ENCODE measurements around the gene ARHGAP12.

DNA sequence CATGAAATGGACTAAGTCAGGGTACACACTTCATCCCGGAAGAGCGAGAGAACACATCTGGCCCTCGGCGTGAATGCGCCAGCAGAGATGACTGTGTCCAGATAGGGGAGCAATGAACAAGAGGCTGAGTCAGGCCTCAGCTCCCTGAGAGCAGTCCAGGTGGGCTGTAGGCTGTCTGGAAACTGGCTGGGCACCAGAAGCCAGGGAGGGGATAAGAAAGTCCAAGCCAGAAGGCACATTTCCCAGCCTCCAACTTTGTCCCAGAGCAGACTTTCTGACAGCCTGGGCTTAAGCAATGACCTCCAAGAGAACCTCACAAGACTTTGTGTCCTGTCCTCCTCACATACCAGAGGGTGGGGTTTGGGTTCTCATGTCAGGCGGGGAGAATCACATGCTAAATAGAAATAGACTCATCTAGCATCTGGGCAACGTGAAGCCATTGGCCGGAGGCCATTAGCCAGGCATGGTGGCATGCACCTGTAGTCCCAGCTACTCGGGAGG, 157.2 kb downstream of the ARHGAP12 start:
- TF ChIP-seq, protein P1, sequence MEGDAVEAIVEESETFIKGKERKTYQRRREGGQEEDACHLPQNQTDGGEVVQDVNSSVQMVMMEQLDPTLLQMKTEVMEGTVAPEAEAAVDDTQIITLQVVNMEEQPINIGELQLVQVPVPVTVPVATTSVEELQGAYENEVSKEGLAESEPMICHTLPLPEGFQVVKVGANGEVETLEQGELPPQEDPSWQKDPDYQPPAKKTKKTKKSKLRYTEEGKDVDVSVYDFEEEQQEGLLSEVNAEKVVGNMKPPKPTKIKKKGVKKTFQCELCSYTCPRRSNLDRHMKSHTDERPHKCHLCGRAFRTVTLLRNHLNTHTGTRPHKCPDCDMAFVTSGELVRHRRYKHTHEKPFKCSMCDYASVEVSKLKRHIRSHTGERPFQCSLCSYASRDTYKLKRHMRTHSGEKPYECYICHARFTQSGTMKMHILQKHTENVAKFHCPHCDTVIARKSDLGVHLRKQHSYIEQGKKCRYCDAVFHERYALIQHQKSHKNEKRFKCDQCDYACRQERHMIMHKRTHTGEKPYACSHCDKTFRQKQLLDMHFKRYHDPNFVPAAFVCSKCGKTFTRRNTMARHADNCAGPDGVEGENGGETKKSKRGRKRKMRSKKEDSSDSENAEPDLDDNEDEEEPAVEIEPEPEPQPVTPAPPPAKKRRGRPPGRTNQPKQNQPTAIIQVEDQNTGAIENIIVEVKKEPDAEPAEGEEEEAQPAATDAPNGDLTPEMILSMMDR (tag by site-specific recombination; IDR thresholded peaks at IDR 0.05), result no peak
- no peak for TF ChIP-seq ZNF302 (tag by site-specific recombination; IDR thresholded peaks at IDR 0.05; ENCODE audit: low read depth)
- TF ChIP-seq ZNF785 (tag by site-specific recombination; IDR thresholded peaks at IDR 0.05), result no peak
- TF ChIP-seq, protein P2, sequence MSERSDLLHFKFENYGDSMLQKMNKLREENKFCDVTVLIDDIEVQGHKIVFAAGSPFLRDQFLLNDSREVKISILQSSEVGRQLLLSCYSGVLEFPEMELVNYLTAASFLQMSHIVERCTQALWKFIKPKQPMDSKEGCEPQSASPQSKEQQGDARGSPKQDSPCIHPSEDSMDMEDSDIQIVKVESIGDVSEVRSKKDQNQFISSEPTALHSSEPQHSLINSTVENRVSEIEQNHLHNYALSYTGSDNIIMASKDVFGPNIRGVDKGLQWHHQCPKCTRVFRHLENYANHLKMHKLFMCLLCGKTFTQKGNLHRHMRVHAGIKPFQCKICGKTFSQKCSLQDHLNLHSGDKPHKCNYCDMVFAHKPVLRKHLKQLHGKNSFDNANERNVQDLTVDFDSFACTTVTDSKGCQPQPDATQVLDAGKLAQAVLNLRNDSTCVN (tag by site-specific recombination; optimal IDR thresholded peaks at IDR 0.05), result no peak
- no peak for TF ChIP-seq MYNN (tag by site-specific recombination; IDR thresholded peaks at IDR 0.05; ENCODE audit: borderline replicate concordance)
